ENCODE results near the gene RIC8B.

RIC8B gene

DNA sequence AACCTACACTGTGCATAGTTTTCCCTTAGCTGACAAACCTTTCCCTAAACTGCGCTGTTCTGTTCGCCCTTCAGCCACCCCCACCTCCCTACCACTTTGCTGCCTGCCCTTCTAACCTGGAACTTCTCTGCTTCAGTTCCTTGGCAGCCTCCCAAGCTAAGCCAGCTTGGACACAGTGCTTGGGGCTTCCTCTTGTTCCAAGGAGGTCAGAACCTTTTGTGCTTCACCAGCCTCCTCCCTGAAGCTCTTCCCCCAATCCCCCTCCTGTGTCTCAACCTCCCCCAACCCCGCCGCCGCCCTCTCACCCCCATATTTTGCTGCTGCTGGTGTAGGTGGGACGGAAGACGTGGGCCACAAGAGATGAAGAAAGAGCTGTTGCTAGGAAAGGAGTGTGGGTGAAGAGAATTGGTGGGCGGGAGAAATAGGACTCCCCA, 8.1 kb upstream of the RIC8B start:
- Histone ChIP-seq H3K4me1 (ENCODE audit: insufficient read depth, low read length, severe bottlenecking) (no peaks in the 10 kb centered on the region), H3K4me3 (ENCODE audit: low read depth, low read length, poor library complexity, severe bottlenecking) (no peak overlapping the region), H3K9me2 (ENCODE audit: low read depth, low read length) (no peaks in the 10 kb centered on the region), H2AFZ (ENCODE audit: low read length) (no peak overlapping the region), H4K20me1 (ENCODE audit: insufficient read depth, low read length) (no peaks in the 10 kb centered on the region), H3K4me2 (ENCODE audit: low read length) (no peak overlapping the region), H3K79me2 (ENCODE audit: insufficient read depth, low read length) (no peaks in the 10 kb centered on the region), H3K27me3 (ENCODE audit: insufficient read depth, low read length) (no peaks in the 10 kb centered on the region), H3K9me3 (ENCODE audit: low read length) (no peaks in the 10 kb centered on the region), H3F3A (ENCODE audit: insufficient read depth, low read length) (no peaks in the 10 kb centered on the region), H3K36me3 (ENCODE audit: insufficient read depth, low read length) (no peaks in the 10 kb centered on the region), H3K27ac (ENCODE audit: low read depth, low read length, poor library complexity, severe bottlenecking) (no peak overlapping the region), H3K9ac (ENCODE audit: low read length) (no peak overlapping the region)
- TF ChIP-seq EZH2 (IDR thresholded peaks at IDR 0.05; ENCODE audit: borderline replicate concordance, low read length) = no peak
- TF ChIP-seq, protein P1, sequence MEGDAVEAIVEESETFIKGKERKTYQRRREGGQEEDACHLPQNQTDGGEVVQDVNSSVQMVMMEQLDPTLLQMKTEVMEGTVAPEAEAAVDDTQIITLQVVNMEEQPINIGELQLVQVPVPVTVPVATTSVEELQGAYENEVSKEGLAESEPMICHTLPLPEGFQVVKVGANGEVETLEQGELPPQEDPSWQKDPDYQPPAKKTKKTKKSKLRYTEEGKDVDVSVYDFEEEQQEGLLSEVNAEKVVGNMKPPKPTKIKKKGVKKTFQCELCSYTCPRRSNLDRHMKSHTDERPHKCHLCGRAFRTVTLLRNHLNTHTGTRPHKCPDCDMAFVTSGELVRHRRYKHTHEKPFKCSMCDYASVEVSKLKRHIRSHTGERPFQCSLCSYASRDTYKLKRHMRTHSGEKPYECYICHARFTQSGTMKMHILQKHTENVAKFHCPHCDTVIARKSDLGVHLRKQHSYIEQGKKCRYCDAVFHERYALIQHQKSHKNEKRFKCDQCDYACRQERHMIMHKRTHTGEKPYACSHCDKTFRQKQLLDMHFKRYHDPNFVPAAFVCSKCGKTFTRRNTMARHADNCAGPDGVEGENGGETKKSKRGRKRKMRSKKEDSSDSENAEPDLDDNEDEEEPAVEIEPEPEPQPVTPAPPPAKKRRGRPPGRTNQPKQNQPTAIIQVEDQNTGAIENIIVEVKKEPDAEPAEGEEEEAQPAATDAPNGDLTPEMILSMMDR (IDR thresholded peaks at IDR 0.05; ENCODE audit: low read length) = no peak

DNA sequence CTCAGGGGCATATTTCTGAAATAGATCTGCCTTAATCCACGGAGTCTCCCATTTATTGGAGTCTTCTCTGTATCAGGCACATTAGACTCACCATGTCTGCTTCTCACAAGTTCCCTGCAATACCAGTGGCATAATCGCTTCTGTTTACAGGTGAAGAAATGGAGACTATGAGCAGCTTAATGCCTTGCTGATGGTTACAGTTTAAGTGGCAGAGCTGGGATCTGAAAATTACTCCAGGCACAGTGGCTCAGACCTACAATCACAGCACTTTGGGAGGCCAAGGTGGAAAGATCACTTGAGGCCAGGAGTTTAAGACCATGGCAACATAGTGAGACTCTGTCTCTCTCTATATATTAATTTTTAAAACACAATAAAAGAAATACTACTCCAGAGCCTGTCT, 7.3 kb upstream of the RIC8B start:
- H3K9ac ChIP-seq (ENCODE audit: low read length) = no peak overlapping the region
- H3K9me2 ChIP-seq (ENCODE audit: low read depth, low read length) = no peaks in the 10 kb centered on the region
- H3K27ac ChIP-seq (ENCODE audit: low read depth, low read length, poor library complexity, severe bottlenecking) = no peak overlapping the region
- no peaks in the 10 kb centered on the region for H3K4me1 ChIP-seq (ENCODE audit: insufficient read depth, low read length, severe bottlenecking)
- H3K79me2 ChIP-seq (ENCODE audit: insufficient read depth, low read length) = no peaks in the 10 kb centered on the region
- H3K9me3 ChIP-seq (ENCODE audit: low read length) = no peaks in the 10 kb centered on the region
- H3K4me2 ChIP-seq (ENCODE audit: low read length) = no peak overlapping the region
- no peak overlapping the region for H2AFZ ChIP-seq (ENCODE audit: low read length)
- no peaks in the 10 kb centered on the region for H3K27me3 ChIP-seq (ENCODE audit: insufficient read depth, low read length)
- H3K4me3 ChIP-seq (ENCODE audit: low read depth, low read length, poor library complexity, severe bottlenecking) = no peak overlapping the region
- TF ChIP-seq EZH2 (IDR thresholded peaks at IDR 0.05; ENCODE audit: borderline replicate concordance, low read length) = no peak
- TF ChIP-seq, protein P1 (IDR thresholded peaks at IDR 0.05; ENCODE audit: low read length) = no peak
- no peaks in the 10 kb centered on the region for H3F3A ChIP-seq (ENCODE audit: insufficient read depth, low read length)
- H3K36me3 ChIP-seq (ENCODE audit: insufficient read depth, low read length) = no peaks in the 10 kb centered on the region
- no peaks in the 10 kb centered on the region for H4K20me1 ChIP-seq (ENCODE audit: insufficient read depth, low read length)

DNA sequence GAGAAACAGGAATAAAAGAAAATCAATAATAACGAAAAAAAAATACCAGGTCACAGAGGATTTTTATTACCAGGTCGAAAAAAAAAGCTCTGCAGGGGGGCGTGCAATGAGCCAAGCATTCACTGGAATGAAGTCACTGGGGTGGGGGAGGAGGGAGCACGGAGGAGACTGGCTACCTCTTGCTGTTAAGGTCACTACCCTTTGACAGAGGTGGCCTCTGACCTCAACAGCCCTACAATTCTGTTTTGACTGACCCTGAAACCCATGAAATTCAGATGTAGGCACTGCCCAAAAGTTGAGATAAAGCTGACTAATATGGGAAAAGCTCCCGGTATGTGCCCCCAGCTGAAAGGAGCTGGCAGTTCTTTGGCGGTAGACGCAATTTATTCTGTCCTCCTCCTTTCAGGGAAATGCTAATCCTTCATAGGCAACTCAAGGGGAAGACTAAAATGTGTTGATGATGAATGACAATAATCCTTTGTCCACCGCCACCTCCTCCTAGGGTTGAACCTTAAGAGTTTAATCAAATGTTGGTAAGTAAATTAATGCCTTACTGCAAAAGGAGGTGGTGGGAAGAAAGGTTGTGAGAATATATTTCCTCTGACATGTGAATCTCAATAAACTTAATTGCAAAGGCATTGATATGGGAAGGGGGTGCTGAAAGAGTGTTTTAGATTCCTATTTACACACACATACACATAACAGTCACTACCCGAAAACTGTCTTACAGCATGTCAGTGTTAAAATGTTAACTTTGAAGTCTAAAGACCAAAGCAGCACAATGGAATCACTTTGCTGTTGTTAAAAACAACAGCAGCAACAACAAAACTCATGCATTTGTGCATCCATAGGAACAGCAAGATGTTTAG, 6.3 kb upstream of the RIC8B start:
- Histone ChIP-seq H3K4me1 (ENCODE audit: insufficient read depth, low read length, severe bottlenecking) (no peaks in the 10 kb centered on the region), H3K9me3 (ENCODE audit: low read length) (no peaks in the 10 kb centered on the region), H3K79me2 (ENCODE audit: insufficient read depth, low read length) (no peaks in the 10 kb centered on the region), H3K4me2 (ENCODE audit: low read length) (no peak overlapping the region), H3F3A (ENCODE audit: insufficient read depth, low read length) (no peaks in the 10 kb centered on the region), H3K27me3 (ENCODE audit: insufficient read depth, low read length) (no peaks in the 10 kb centered on the region), H3K9me2 (ENCODE audit: low read depth, low read length) (no peaks in the 10 kb centered on the region), H3K27ac (ENCODE audit: low read depth, low read length, poor library complexity, severe bottlenecking) (no peak overlapping the region), H3K4me3 (ENCODE audit: low read depth, low read length, poor library complexity, severe bottlenecking) (no peak overlapping the region), H3K36me3 (ENCODE audit: insufficient read depth, low read length) (no peaks in the 10 kb centered on the region), H3K9ac (ENCODE audit: low read length) (no peak overlapping the region), H2AFZ (ENCODE audit: low read length) (no peak overlapping the region), H4K20me1 (ENCODE audit: insufficient read depth, low read length) (no peaks in the 10 kb centered on the region)
- TF ChIP-seq, protein P1 (IDR thresholded peaks at IDR 0.05; ENCODE audit: low read length) = no peak
- TF ChIP-seq EZH2 (IDR thresholded peaks at IDR 0.05; ENCODE audit: borderline replicate concordance, low read length) = no peak
